ENCODE measurements around the gene UBE2C.

The UBE2C gene

GRCh38 chr20:45861221-45862075 is 49.0 kb downstream of the UBE2C start:
- DNase-seq, result no peak

- no peak for DNase-seq
These were observed 51.4 kb downstream of the UBE2C start for GRCh38 chr20:45863543-45864470.

- DNase-seq, result no peak
These were observed 54.0 kb downstream of the UBE2C start for GRCh38 chr20:45866454-45866853.

All from femur (tissue), 1 donor.